Ascending aorta (tissue), 2 donors: ENCODE results near the gene UGDH. TPM values are rescaled to one million over a fixed set of nuclear protein-coding genes. Genes with fewer than 3 reads are reported as not detected.

Experiments
- DNase-seq, 2 donors: peaks; one replicate each; pipeline ENCODE4 v3.0.0-alpha.2; 2019; ENCODE audit warnings: low spot score in 2 of 2
- H3K27ac ChIP-seq, 2 donors: fragments of 200-600 bp; sonication (generic); one replicate each; pipeline ENCODE4 v1.5.1; 2016 to 2017; ENCODE audit warnings: mild to moderate bottlenecking in 1 of 2
- H3K27me3 ChIP-seq: fragments of 200-600 bp; sonication (generic); one replicate; pipeline ENCODE4 v1.5.1; 2017
- H3K36me3 ChIP-seq, 2 donors: fragments of 200-600 bp; sonication (generic); one replicate each; pipeline ENCODE4 v1.5.1; 2016
- H3K4me1 ChIP-seq, 2 donors: fragments of 200-600 bp; sonication (generic); one replicate each; pipeline ENCODE4 v1.5.1; 2016 to 2017; ENCODE audit warnings: mild to moderate bottlenecking in 1 of 2
- H3K4me3 ChIP-seq, 2 donors: fragments of 200-600 bp; sonication (generic); one replicate each; pipeline ENCODE4 v1.5.1; 2016 to 2017; ENCODE audit warnings: mild to moderate bottlenecking in 1 of 2
- H3K9me3 ChIP-seq, 2 donors: fragments of 200-600 bp; sonication (generic); one replicate each; pipeline ENCODE4 v1.5.1; 2016
- intact Hi-C: fragments of 100-400 bp; cut with DNase I; formaldehyde crosslinking; loops from one replicate; pipeline ENCODE4 v1.15.1; 2023
- total RNA-seq: library from RNA; depleted of rRNA; stranded (reverse); fragments of >200 nt; gene quantifications from one replicate; pipeline ENCODE4 v1.1.0, GENCODE V29; 2016
- TF ChIP-seq, protein P1 (sequence below), 3 experiments: fragments of 200-600 bp in 2 of 3; fragments of 450-650 bp in 1 of 3; sonication (generic) in 2 of 3; IDR thresholded peaks; one replicate each; pipeline ENCODE4 v1.5.1; 2016 to 2019; ENCODE audit warnings: antibody characterized with exemption in 3 of 3, mild to moderate bottlenecking in 1 of 3, moderate library complexity in 1 of 3

UGDH gene
- total RNA-seq, 1 donor from 2014 or later: 81.1 TPM

DNA sequence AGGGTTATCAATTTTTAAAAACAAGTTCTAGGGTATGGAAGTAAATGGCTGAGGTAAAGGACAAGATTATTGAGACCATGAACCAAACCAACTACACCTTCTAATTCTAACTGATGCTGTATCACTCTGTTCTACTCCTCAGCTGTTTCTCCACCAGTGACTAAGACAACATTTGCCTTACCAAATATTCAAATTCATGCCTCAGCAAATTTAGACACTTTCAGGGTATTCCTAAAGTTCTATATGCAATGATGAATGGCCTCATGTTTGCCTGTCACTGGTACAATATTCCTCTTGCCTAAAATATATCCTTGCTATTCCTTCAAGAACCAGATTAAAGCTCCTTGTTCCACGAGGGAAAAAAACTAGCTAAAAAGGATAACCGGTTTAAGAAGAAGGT lies 73.5 kb downstream of the UGDH start:
- DNase-seq: no peak
- H3K4me1 ChIP-seq: peaks cover 2 to 13% of the 10 kb centered on the region in 2 donors
- no peak overlapping the region for H3K27ac ChIP-seq
- H3K4me3 ChIP-seq: no peak overlapping the region
- TF ChIP-seq, protein P1, sequence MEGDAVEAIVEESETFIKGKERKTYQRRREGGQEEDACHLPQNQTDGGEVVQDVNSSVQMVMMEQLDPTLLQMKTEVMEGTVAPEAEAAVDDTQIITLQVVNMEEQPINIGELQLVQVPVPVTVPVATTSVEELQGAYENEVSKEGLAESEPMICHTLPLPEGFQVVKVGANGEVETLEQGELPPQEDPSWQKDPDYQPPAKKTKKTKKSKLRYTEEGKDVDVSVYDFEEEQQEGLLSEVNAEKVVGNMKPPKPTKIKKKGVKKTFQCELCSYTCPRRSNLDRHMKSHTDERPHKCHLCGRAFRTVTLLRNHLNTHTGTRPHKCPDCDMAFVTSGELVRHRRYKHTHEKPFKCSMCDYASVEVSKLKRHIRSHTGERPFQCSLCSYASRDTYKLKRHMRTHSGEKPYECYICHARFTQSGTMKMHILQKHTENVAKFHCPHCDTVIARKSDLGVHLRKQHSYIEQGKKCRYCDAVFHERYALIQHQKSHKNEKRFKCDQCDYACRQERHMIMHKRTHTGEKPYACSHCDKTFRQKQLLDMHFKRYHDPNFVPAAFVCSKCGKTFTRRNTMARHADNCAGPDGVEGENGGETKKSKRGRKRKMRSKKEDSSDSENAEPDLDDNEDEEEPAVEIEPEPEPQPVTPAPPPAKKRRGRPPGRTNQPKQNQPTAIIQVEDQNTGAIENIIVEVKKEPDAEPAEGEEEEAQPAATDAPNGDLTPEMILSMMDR (IDR thresholded peaks at IDR 0.05): no peak
- H3K27me3 ChIP-seq: no peaks in the 10 kb centered on the region
- intact Hi-C loops: no loop called here
- H3K36me3 ChIP-seq: peaks cover 55 to 66% of the 10 kb centered on the region in 2 donors
- no peaks in the 10 kb centered on the region for H3K9me3 ChIP-seq

- intact Hi-C loops: no loop called here
- TF ChIP-seq, protein P1 (IDR thresholded peaks at IDR 0.05): no peak
These were observed 74.2 kb downstream of the UGDH start for GRCh38 chr4:39452860-39453587.

GRCh38 chr4:39452153-39452859 lies 74.9 kb downstream of the UGDH start:
- peaks cover 55 to 62% of the 10 kb centered on the region in 2 donors for H3K36me3 ChIP-seq
- no peak for DNase-seq
- intact Hi-C loops: no loop called here
- TF ChIP-seq, protein P1 (IDR thresholded peaks at IDR 0.05): no peak
- H3K4me3 ChIP-seq: no peak overlapping the region
- no peaks in the 10 kb centered on the region for H3K9me3 ChIP-seq
- peaks cover 2 to 11% of the 10 kb centered on the region in 2 donors for H3K4me1 ChIP-seq
- H3K27me3 ChIP-seq: no peaks in the 10 kb centered on the region
- H3K27ac ChIP-seq: no peak overlapping the region

More at GRCh38 chr4:39452860-39453587, 74.2 kb downstream of the UGDH start:
- peaks cover 55 to 66% of the 10 kb centered on the region in 2 donors for H3K36me3 ChIP-seq
- DNase-seq: no peak
- H3K27ac ChIP-seq: no peak overlapping the region
- no peaks in the 10 kb centered on the region for H3K9me3 ChIP-seq
- peaks cover 2 to 13% of the 10 kb centered on the region in 2 donors for H3K4me1 ChIP-seq
- no peaks in the 10 kb centered on the region for H3K27me3 ChIP-seq
- no peak overlapping the region for H3K4me3 ChIP-seq

DNA sequence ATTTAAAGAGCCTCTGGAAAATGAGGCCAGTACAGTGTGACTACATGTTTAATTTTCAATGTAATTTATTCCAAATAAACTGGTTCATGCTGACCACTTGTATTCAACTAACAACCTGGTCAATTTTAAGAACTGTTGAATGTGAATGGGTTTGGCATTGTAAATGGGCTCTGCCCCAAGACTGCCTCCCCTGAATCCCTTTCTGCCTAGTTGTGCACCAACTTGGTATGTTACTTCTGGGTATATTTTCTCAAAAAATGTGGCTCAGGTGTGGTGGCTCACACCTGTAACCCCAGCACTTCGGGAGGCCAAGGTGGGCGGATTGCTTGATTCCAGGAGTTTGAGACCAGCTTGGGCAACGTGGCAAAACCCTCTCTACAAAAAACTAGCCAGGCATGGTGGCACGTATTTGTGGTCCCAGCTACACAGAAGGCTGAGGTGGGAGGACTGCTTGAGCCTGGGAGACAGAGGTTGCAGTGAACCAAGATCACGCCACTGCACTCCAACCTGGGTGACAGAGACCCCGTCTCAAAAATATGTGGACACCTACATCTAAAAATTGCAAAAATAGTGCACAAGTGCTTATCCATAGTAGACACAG lies 75.7 kb downstream of the UGDH start:
- Histone ChIP-seq H3K4me1 (peaks cover 0 to 6% of the 10 kb centered on the region in 2 donors), H3K9me3 (no peaks in the 10 kb centered on the region), H3K4me3 (no peak overlapping the region), H3K27me3 (no peaks in the 10 kb centered on the region), H3K27ac (no peak overlapping the region), H3K36me3 (peaks cover 49 to 54% of the 10 kb centered on the region in 2 donors)
- TF ChIP-seq, protein P1 (IDR thresholded peaks at IDR 0.05): no peak
- no peak for DNase-seq
- intact Hi-C loops: no loop called here

DNA sequence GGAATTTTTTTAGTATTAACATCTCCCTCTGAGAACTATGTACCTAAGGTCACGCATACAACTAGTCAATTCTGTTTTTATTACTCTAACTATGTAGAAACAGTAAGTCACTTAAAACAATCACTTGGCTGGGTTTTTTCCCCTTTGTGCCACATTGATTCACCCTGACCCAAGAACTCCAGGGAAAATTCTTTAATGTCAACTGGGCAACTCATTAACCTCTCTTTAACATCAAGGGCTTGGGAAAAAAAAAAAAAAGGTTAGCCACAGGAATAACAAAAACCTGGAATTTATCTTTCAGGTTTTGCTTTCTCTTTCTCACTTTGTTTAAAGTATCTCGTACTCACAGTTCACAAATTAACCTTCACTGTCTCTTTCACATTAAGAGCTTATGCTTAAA lies 76.6 kb downstream of the UGDH start:
- H3K4me1 ChIP-seq: peaks cover 0 to 6% of the 10 kb centered on the region in 2 donors
- H3K36me3 ChIP-seq: peaks cover 42 to 45% of the 10 kb centered on the region in 2 donors
- H3K9me3 ChIP-seq: no peaks in the 10 kb centered on the region
- no peak overlapping the region for H3K4me3 ChIP-seq
- TF ChIP-seq, protein P1 (IDR thresholded peaks at IDR 0.05): no peak
- no peak overlapping the region for H3K27ac ChIP-seq
- intact Hi-C loops: no loop called here
- no peaks in the 10 kb centered on the region for H3K27me3 ChIP-seq
- DNase-seq: no peak

Other genes starting within 250 kb of the UGDH start
- gene RFC1, start 161.1 kb downstream of the UGDH start, total RNA-seq: 39.5 TPM
- gene KLB, start 120.5 kb downstream of the UGDH start, total RNA-seq: not detected
- 1,701 TPM for gene RPL9, start 68.5 kb downstream of the UGDH start, total RNA-seq
- gene LIAS, start 68.4 kb downstream of the UGDH start, total RNA-seq: 2.9 TPM
- 48.2 TPM for gene SMIM14, start 111.4 kb upstream of the UGDH start, total RNA-seq
- 9.7 TPM for gene UBE2K, start 170.7 kb upstream of the UGDH start, total RNA-seq